ENCODE measurements around the gene PDGFC. TPM values are rescaled to one million over a fixed set of nuclear protein-coding genes. Genes with fewer than 3 reads are reported as not detected.
A peak's percentile ranks its signal among the peaks of the same experiment; 100 is the strongest.

PDGFC gene
- total RNA-seq, 1 experiment from 2014 or later = 4.5 TPM

DNA sequence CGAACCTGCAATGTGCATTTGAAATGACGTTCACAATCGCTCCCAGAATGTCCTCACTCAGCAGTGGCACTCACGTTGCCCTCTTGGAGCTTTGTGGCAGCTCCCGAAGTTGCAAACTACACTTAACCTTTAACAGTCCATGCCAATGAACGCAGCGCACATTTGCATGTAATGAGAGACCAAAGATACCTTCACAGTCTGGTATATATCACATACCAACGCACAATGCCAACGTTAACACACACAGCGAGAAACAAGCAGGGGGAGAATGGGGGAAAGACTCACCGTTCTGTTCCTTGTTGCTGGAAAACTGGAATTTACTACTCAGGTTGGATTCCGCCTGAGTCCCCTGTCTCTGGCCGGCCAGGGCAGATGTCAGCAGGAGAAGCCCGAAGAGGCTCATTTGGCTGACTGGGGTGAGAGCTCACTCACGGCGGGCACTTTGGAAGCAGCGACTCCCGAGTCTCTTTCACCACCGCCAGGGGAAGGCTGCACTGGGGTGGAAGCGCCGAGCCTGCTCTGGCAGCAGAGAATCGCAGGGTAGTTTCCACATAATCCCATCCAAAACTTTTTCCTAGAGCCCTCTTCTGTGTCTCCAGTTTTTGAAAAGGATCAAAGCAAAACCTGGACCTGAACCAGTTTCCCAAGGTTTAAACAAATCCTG, 966 bp downstream of the PDGFC start:
- WGBS (ENCODE audit: extremely low coverage, insufficient read length, low lambda C conversion rate) = no CpG with 5 or more reads among the region's 22 CpGs

More for the DNA sequence above, 966 bp downstream of the PDGFC start:
- Histone ChIP-seq H3K14ac (ENCODE audit: insufficient read depth, low read length) (no peak overlapping the region), H3K27me3 (ENCODE audit: insufficient read depth, low read length) (peaks cover 2% of the 10 kb centered on the region; the same call in 1 of the 2 replicates), H2BK5ac (ENCODE audit: insufficient read length, low read length) (no peak overlapping the region), H2AK5ac (ENCODE audit: insufficient read length, low read length) (no peak overlapping the region), H3T11ph (ENCODE audit: low read length) (no peak overlapping the region), H3K79me1 (ENCODE audit: insufficient read depth, low read depth, low read length, poor library complexity, severe bottlenecking) (no peaks in the 10 kb centered on the region), H4K91ac (ENCODE audit: insufficient read length, low read depth, low read length) (no peak overlapping the region), H3K9ac (ENCODE audit: extremely low read depth, insufficient read length, low read length) (peak overlapping the region; percentile 41), H3K79me2 (ENCODE audit: insufficient read depth, low read length) (no peaks in the 10 kb centered on the region), H3K27ac (ENCODE audit: insufficient read length, low read depth, low read length) (no peak overlapping the region), H2BK12ac (ENCODE audit: insufficient read length, low read depth, low read length) (no peak overlapping the region), H3K23ac (ENCODE audit: insufficient read length, low read depth, low read length) (no peak overlapping the region), H3K4me1 (ENCODE audit: insufficient read depth, low read length) (0 out of 2 replicates have a peak, but pooled peaks cover 4% of the 10 kb centered on the region), H3K56ac (ENCODE audit: insufficient read length, low read depth, low read length) (no peak overlapping the region), H4K5ac (ENCODE audit: insufficient read length, low read depth, low read length) (no peak overlapping the region), H3K18ac (ENCODE audit: insufficient read length, low read depth, low read length) (no peak overlapping the region), H2BK120ac (ENCODE audit: low read depth, low read length, poor library complexity, severe bottlenecking) (no peak overlapping the region), H2BK20ac (ENCODE audit: low read depth, low read length, poor library complexity, severe bottlenecking) (no peak overlapping the region), H2AFZ (ENCODE audit: low read length) (no peak overlapping the region), H3K9me3 (ENCODE audit: control insufficient read depth, low read depth, low read length) (no peaks in the 10 kb centered on the region), H4K8ac (replicated peaks; ENCODE audit: insufficient read length, low read depth, low read length) (no peak overlapping the region), H3K4me2 (ENCODE audit: insufficient read depth, insufficient read length, low read length) (peak overlapping the region; percentile 99), H2BK15ac (ENCODE audit: low read depth, low read length) (no peak overlapping the region), H3K23me2 (ENCODE audit: insufficient read length, low read depth, low read length, poor library complexity, severe bottlenecking) (peaks cover 14% of the 10 kb centered on the region), H4K20me1 (ENCODE audit: control insufficient read depth, insufficient read depth, insufficient read length) (no peaks in the 10 kb centered on the region), H3K4ac (ENCODE audit: low read depth, low read length) (no peak overlapping the region)
- H3K36me3 Mint-ChIP-seq (ENCODE audit: insufficient read depth in 1 of 3, low read depth in 3 of 3) = no peaks in the 10 kb centered on the region
- peak overlapping the region; percentile 74 to 94 for H3K4me3 Mint-ChIP-seq
- TF ChIP-seq, protein P1, sequence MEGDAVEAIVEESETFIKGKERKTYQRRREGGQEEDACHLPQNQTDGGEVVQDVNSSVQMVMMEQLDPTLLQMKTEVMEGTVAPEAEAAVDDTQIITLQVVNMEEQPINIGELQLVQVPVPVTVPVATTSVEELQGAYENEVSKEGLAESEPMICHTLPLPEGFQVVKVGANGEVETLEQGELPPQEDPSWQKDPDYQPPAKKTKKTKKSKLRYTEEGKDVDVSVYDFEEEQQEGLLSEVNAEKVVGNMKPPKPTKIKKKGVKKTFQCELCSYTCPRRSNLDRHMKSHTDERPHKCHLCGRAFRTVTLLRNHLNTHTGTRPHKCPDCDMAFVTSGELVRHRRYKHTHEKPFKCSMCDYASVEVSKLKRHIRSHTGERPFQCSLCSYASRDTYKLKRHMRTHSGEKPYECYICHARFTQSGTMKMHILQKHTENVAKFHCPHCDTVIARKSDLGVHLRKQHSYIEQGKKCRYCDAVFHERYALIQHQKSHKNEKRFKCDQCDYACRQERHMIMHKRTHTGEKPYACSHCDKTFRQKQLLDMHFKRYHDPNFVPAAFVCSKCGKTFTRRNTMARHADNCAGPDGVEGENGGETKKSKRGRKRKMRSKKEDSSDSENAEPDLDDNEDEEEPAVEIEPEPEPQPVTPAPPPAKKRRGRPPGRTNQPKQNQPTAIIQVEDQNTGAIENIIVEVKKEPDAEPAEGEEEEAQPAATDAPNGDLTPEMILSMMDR (conservative IDR thresholded peaks at IDR 0.05) = peak; percentile 55
- H3K27me3 Mint-ChIP-seq (ENCODE audit: low read depth) = peaks cover 27% of the 10 kb centered on the region
- no peaks in the 10 kb centered on the region for H3K9me3 Mint-ChIP-seq
- DNase-seq = peak; percentile 64
- H3K27ac Mint-ChIP-seq = no peak overlapping the region
- H3K4me1 Mint-ChIP-seq = peaks cover 23 to 28% of the 10 kb centered on the region in 2 experiments
